B cell (primary cell): ENCODE data around the gene PDSS1. TPM values are rescaled to one million over a fixed set of nuclear protein-coding genes. Genes with fewer than 3 reads are reported as not detected.

Experiments used
- ATAC-seq: fragments of 200-7000 bp; cut with Tn5 transposase; one replicate; pipeline ENCODE4 v1.10.0; 2021; ENCODE audit warnings: low read depth, mild to moderate bottlenecking, moderate number of reproducible peaks, moderate library complexity
- CTCF ChIA-PET: fragments of 350-600 bp; sonication (Branson Sonifier 250); formaldehyde crosslinking; loops from one replicate; lab custom pipeline; 2021; ENCODE audit warnings: antibody characterized with exemption, inconsistent platforms; lab: Charles Lee
- POLR2A ChIA-PET: fragments of 350-600 bp; sonication (Branson Sonifier 250); formaldehyde crosslinking; loops from one replicate; lab custom pipeline; 2021; ENCODE audit warnings: antibody characterized with exemption; lab: Charles Lee
- DNase-seq: peaks from one replicate; pipeline ENCODE4 v3.0.0; 2013
- H2AFZ ChIP-seq: 2 replicates; pipeline ENCODE4 v1.6.1; 2012; ENCODE audit warnings: mild to moderate bottlenecking, low read depth, low read length; ENCODE audit not compliant: insufficient read depth, poor library complexity, severe bottlenecking
- H3K27ac ChIP-seq, 2 donors: 1 replicate in 1 of 2; 2 replicates in 1 of 2; pipeline ENCODE4 v1.5.1; 2012 to 2013; ENCODE audit warnings: low read length in 2 of 2, mild to moderate bottlenecking in 2 of 2, moderate library complexity in 1 of 2
- H3K27me3 ChIP-seq, 4 experiments: fragments of 200-600 bp in 1 of 4; sonication (generic) in 1 of 4; replicated peaks in 1 of 4; 1 replicate in 2 of 4; 2 replicates in 2 of 4; pipeline versions ENCODE4 v1.6.1 to v1.7.0; 2013 to 2016; ENCODE audit warnings: low read length in 3 of 4, mild to moderate bottlenecking in 2 of 4, mixed read lengths in 1 of 4, moderate library complexity in 1 of 4; ENCODE audit not compliant: insufficient read depth in 4 of 4, control insufficient read depth in 3 of 4; ENCODE audit errors: control extremely low read depth in 1 of 4
- H3K36me3 ChIP-seq, 2 experiments: replicated peaks in 1 of 2; 1 replicate in 1 of 2; 2 replicates in 1 of 2; pipeline versions ENCODE4 v1.6.1 to v1.7.1; 2013; ENCODE audit warnings: low read length in 1 of 2; ENCODE audit not compliant: insufficient read depth in 2 of 2, control insufficient read depth in 1 of 2; ENCODE audit errors: control extremely low read depth in 1 of 2, extremely low read depth in 1 of 2
- H3K4me1 ChIP-seq, 2 donors: fragments of 200-600 bp in 1 of 2; sonication (generic) in 1 of 2; 1 replicate in 1 of 2; 2 replicates in 1 of 2; pipeline versions ENCODE4 v1.5.1 to v1.6.1; 2013 to 2017; ENCODE audit warnings: low read length in 2 of 2; ENCODE audit not compliant: control insufficient read depth in 2 of 2, insufficient read depth in 2 of 2
- H3K4me2 ChIP-seq: replicated peaks from 2 replicates; pipeline ENCODE3; 2012; ENCODE audit warnings: mild to moderate bottlenecking, low read depth, low read length; ENCODE audit not compliant: poor library complexity, severe bottlenecking
- H3K4me3 ChIP-seq, 5 experiments: fragments of 200-600 bp in 1 of 5; sonication (generic) in 1 of 5; 1 replicate in 3 of 5; 2 replicates in 2 of 5; pipeline versions ENCODE4 v1.5.1 to v1.7.0; 2011 to 2016; ENCODE audit warnings: low read length in 4 of 5, mild to moderate bottlenecking in 4 of 5, low read depth in 2 of 5, control low read depth in 1 of 5, moderate library complexity in 1 of 5; ENCODE audit not compliant: insufficient read depth in 1 of 5; ENCODE audit errors: control extremely low read depth in 1 of 5, extremely low read depth in 1 of 5
- H3K79me2 ChIP-seq: fragments of 200-600 bp; sonication (generic); one replicate; pipeline ENCODE4 v1.6.0; 2016; ENCODE audit warnings: low read length; ENCODE audit not compliant: control insufficient read depth, insufficient read depth
- H3K9ac ChIP-seq: fragments of 200-600 bp; sonication (generic); 2 replicates; pipeline ENCODE4 v1.6.1; 2017; ENCODE audit warnings: mild to moderate bottlenecking, low read length, moderate library complexity
- H3K9me3 ChIP-seq, 3 donors: one replicate each; pipeline versions ENCODE4 v1.6.1 to v1.7.1; 2013; ENCODE audit warnings: low read length in 2 of 3; ENCODE audit not compliant: control insufficient read depth in 2 of 3, insufficient read depth in 1 of 3; ENCODE audit errors: control extremely low read depth in 1 of 3
- H4K20me1 ChIP-seq: 2 replicates; pipeline ENCODE4 v1.6.0; 2012; ENCODE audit warnings: mild to moderate bottlenecking, low read length; ENCODE audit not compliant: insufficient read depth, control insufficient read depth, poor library complexity, severe bottlenecking
- H3K27ac Mint-ChIP-seq: one replicate; pipeline ENCODE4 v1.8.0; 2021; ENCODE audit warnings: mixed read lengths
- H3K27me3 Mint-ChIP-seq: one replicate; pipeline ENCODE4 v1.8.0; 2021; ENCODE audit warnings: mixed read lengths
- H3K4me1 Mint-ChIP-seq: one replicate; pipeline ENCODE4 v1.8.0; 2021; ENCODE audit warnings: mixed read lengths
- H3K4me3 Mint-ChIP-seq: one replicate; pipeline ENCODE4 v1.8.0; 2021; ENCODE audit warnings: mixed read lengths
- H3K9me3 Mint-ChIP-seq: one replicate; pipeline ENCODE4 v1.8.0; 2022; ENCODE audit warnings: mixed read lengths; ENCODE audit not compliant: insufficient read depth
- CTCF ChIP-seq: fragments of 200-600 bp; IDR thresholded peaks from one replicate; pipeline ENCODE4 v1.8.0; 2022; ENCODE audit warnings: antibody characterized with exemption, mild to moderate bottlenecking
- EZH2 ChIP-seq: IDR thresholded peaks from 2 replicates; pipeline ENCODE4 v1.6.1; 2012; ENCODE audit warnings: borderline replicate concordance, low read depth, mild to moderate bottlenecking, moderate library complexity, low read length; ENCODE audit not compliant: insufficient read depth, poor library complexity, severe bottlenecking
- WGBS: methylation state at CpG from one replicate; pipeline ENCODE4 v1.1.5; 2013; ENCODE audit warnings: missing lambda C conversion rate; ENCODE audit not compliant: insufficient coverage; 5-methylcytosine and 5-hydroxymethylcytosine counted together
- intact Hi-C: fragments of 100-400 bp; cut with micrococcal nuclease; formaldehyde crosslinking; loops from one replicate; pipeline ENCODE4 v1.10.0; 2022
- polyA plus RNA-seq: library from polyadenylated mRNA; depleted of rRNA; stranded (reverse); fragments of >200 nt; gene quantifications from 2 replicates; pipeline ENCODE4 v1.2.3, GENCODE V29; 2012
- total RNA-seq, 2 donors: library from RNA; stranded (reverse); fragments of 120-200 nt in 1 of 2; gene quantifications; 1 replicate in 1 of 2; 2 replicates in 1 of 2; pipeline versions ENCODE4 v1.2.3 to v1.2.4, GENCODE V29; 2013 to 2022

The PDSS1 gene
- total and polyA plus RNA-seq, 2 donors (not counting 1 experiment from before 2014, with no cell fraction given) = 3.6 to 4.7 TPM

DNA sequence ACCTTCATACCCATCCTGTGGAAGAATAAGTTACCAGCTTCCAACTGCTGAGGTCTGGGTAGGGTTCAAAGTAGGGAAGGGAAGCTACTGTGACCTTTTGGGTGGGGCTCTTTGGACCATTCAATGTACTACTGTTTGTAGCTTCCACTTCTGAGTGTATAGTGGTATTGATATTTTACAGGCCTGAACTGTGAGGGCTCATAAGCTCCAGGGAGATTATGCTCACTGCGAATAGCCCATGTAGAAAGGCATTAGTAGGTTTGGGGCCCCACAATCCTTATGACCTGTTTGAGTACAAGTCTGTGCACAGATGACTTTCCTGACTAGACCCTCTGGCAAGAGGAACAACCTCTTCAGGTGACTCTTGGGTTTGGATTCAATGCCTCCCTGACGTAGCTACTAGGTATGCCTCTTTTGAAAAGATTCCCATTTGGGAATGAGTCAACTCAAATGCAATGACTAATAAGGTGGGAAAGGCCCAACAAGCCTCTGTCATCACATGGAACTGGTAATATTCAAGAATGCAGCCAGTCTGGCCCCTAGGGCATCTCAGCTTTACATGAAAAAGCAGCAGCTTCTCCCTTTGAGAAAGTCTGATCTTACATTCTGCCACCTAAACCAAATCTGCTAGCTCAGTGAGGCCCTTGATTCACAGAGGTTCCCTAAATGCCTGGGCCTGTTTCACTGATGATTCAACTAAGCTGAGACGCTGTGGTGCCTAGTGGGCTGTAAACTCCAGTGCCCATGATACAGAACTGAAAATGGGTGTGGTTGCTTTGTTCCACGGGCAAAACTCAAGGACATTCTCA lies 83.5 kb downstream of the PDSS1 start:
- peak overlapping the region; percentile 12 for H3K9ac ChIP-seq
- intact Hi-C loops = loop anchor here (2.0 kb wide), 1 partner anchor 18 kb away; no protein-coding TSS in a partner anchor
- peak overlapping the region; percentile 52 for H3K4me2 ChIP-seq
- Mint-ChIP-seq H3K4me3 (peak overlapping the region; percentile 71), H3K4me1 (peaks cover 85% of the 10 kb centered on the region), H3K9me3 (no peaks in the 10 kb centered on the region), H3K27ac (peak overlapping the region; percentile 78), H3K27me3 (no peaks in the 10 kb centered on the region)
- CTCF ChIA-PET = interaction anchor here (0.9 to 2.8 kb wide), 5 partner anchors 9 to 76 kb away, joined by 3 to 28 read pairs (median 4); no protein-coding TSS in a partner anchor
- H2AFZ ChIP-seq = no peak overlapping the region
- peaks cover 42 to 56% of the 10 kb centered on the region in 2 donors for H3K4me1 ChIP-seq
- TF ChIP-seq EZH2 (no peak), CTCF (no peak)
- 32% methylated on average over 3 of the region's 4 CpGs for WGBS
- peaks cover 100% of the 10 kb centered on the region for H3K79me2 ChIP-seq
- ATAC-seq = peak; percentile 95
- peaks cover 1 to 11% of the 10 kb centered on the region in 2 experiments for H3K36me3 ChIP-seq
- H3K27me3 ChIP-seq = no peaks in the 10 kb centered on the region
- peak; percentile 73 for DNase-seq
- peaks cover 75% of the 10 kb centered on the region for H4K20me1 ChIP-seq
- H3K4me3 ChIP-seq = peak overlapping the region in 2 of 5 experiments; percentile 12 to 15
- H3K27ac ChIP-seq = peak overlapping the region; percentile 69 to 81
- POLR2A ChIA-PET = interaction anchor here (0.7 kb wide), 1 partner anchor 80 kb away, joined by 3 read pairs; no protein-coding TSS in a partner anchor
- H3K9me3 ChIP-seq = no peaks in the 10 kb centered on the region
